ENCODE data around the gene HTR2C.

The HTR2C gene

DNA sequence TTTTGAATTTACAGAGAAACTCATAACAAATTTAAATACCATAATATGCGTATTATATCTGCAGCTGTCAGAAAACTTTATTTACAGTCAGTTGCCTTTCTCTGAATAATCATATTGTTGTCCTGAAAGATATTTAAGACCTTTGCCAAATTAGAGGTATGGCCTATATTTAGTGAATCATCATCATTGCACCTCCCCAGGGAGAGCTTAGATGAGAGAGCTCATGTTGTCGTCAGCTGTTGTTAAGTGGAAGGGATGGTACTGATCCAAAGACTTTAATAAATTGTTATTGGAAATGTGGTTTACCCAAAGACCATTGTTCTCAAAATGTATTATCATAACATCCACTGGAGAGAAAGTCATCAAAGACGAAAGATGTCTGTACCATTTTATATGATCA lies 128.6 kb downstream of the HTR2C start:
- H3K4me3 ChIP-seq (ENCODE audit: low read depth, low read length): no peak overlapping the region
- TF ChIP-seq, protein P1, sequence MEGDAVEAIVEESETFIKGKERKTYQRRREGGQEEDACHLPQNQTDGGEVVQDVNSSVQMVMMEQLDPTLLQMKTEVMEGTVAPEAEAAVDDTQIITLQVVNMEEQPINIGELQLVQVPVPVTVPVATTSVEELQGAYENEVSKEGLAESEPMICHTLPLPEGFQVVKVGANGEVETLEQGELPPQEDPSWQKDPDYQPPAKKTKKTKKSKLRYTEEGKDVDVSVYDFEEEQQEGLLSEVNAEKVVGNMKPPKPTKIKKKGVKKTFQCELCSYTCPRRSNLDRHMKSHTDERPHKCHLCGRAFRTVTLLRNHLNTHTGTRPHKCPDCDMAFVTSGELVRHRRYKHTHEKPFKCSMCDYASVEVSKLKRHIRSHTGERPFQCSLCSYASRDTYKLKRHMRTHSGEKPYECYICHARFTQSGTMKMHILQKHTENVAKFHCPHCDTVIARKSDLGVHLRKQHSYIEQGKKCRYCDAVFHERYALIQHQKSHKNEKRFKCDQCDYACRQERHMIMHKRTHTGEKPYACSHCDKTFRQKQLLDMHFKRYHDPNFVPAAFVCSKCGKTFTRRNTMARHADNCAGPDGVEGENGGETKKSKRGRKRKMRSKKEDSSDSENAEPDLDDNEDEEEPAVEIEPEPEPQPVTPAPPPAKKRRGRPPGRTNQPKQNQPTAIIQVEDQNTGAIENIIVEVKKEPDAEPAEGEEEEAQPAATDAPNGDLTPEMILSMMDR (IDR thresholded peaks at IDR 0.05; ENCODE audit: low read depth, low read length): no peak

DNA sequence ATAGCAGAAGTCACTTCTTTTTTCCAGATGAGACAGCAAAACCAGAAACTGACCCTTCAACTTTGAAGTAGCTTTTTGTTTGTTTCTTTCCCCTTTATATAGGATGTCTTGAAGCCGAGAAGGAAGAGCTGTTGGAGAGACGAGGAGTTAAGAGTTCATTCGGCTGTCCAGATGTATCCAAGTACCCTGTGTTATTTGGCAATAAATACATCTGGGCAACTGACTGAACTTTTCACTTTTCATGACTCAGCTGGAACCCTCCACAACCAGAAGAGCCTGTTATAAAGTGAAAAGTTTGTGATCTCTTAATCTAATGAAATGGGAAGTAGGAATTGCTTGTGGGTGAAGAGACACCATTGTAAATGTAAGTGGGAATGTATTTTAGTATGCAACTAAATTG lies 131.2 kb downstream of the HTR2C start:
- TF ChIP-seq, protein P1 (IDR thresholded peaks at IDR 0.05; ENCODE audit: low read depth, low read length): no peak
- no peak overlapping the region for H3K4me3 ChIP-seq (ENCODE audit: low read depth, low read length)

DNA sequence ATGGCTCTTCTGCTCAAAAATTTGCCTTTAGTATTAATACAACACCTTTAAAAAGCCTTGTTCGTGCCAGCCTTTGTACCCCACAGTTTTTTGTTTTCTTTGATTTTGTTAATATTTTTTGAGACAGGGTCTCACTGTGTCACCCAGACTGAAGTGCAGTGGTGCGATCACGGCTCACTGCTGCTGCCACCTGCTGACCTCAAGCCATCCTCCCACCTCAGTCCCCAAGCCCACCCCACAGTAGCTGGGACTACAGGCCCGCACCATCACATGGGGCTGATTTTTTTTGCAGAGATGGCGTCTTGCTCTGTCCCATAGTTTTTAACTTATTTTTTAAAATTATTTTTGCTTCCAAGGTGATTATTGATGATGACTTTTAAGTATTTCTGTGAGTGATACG lies 134.0 kb downstream of the HTR2C start:
- H3K4me3 ChIP-seq (ENCODE audit: low read depth, low read length): no peak overlapping the region
- TF ChIP-seq, protein P1 (IDR thresholded peaks at IDR 0.05; ENCODE audit: low read depth, low read length): no peak

DNA sequence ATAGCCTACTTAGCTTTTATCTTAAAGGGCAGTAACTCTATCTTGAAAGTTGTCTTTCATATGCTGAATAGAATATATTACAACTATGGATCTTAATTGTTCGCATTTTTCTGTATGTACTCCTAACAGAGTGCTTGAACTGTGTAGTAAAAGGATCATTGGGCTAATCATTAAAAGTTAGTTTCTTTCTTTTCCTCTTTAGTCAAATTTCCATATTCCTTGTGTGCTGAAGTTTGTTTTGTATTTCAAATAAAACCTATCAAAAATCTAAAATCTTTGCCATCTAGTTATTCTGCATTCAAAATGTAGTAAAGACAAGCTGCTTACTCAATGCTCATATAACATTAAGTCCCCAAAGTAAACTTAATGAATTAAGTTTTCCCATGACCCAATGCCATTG lies 182.7 kb downstream of the HTR2C start:
- TF ChIP-seq, protein P1 (IDR thresholded peaks at IDR 0.05; ENCODE audit: low read depth, low read length): no peak
- H3K4me3 ChIP-seq (ENCODE audit: low read depth, low read length): no peak overlapping the region

DNA sequence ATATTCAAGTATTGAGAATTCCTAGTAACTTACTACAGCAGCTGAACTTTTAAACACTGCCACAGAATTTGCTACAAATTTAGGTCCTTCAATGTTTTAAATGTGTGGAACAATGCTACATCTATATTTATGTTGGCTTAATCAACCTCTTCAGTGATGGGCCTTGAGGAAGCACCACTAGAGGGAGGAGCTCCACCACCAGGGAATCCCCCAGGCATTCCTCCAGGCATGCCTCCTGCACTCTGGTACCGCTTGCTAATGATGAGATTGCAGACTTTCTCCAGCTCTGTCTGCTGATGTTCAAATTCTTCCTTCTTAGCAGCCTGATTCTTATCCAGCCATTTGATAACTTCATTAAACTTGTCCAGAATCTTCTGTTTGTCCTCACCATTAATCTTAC lies 190.8 kb downstream of the HTR2C start:
- H3K4me3 ChIP-seq (ENCODE audit: low read depth, low read length): no peak overlapping the region
- TF ChIP-seq, protein P1 (IDR thresholded peaks at IDR 0.05; ENCODE audit: low read depth, low read length): no peak

DNA sequence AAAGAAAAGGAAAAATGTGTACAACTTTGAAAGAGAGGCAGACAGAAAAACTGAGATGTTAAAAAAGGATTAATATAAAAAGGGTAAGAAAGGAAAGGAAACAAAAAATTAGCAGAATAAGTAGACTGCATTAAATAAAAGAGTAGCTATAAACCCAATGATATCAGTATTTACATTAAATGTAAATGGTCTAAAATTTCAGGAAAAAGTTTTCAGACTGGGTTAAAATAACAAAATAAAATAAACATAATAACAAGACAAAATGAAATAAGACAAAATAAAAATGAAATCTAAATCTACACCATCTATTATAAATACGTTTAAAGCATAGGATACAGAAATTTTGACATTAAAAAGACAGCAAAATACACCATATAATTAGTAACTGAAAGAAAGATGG lies 199.0 kb downstream of the HTR2C start:
- TF ChIP-seq, protein P1 (IDR thresholded peaks at IDR 0.05; ENCODE audit: low read depth, low read length): no peak
- H3K4me3 ChIP-seq (ENCODE audit: low read depth, low read length): no peak overlapping the region

DNA sequence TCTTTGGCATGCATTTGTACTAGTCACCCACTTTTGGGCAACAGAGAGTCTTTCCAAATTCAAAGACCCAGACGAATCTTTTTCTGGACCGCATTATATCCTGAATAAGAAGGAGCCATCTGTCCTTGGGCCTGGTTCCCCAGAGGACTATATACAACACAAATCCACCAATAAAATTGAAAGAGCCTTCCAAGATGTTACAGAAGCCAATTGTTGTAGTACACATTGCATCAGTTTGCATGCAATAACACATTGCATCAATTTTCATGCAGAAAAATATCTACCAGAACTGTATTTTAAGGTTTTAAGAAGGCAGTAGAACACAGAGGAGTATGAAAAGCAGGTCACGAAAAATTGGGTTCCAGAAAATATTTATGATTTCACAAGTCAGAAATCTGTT lies 203.2 kb downstream of the HTR2C start:
- H3K4me3 ChIP-seq (ENCODE audit: low read depth, low read length): no peak overlapping the region
- TF ChIP-seq, protein P1 (IDR thresholded peaks at IDR 0.05; ENCODE audit: low read depth, low read length): no peak

Measured in WI38 (cell line).